Panc1 (cell line): Measurements from ENCODE around the gene MRPL38.
"Not testable (repeated sequence)": the region's sequence is repeated elsewhere in the genome, so short reads cannot be mapped to it uniquely, and the experiment has no call there.

ENCODE experiments used
- POLR2AphosphoS5 ChIP-seq: IDR thresholded peaks from 2 replicates; pipeline ENCODE4 v1.6.1; 2012; ENCODE audit warnings: mild to moderate bottlenecking, low read depth, low read length, moderate library complexity
- TF ChIP-seq, protein P1 (sequence below): fragments of 450-650 bp; IDR thresholded peaks from 2 replicates; pipeline ENCODE4 v1.5.1; 2017; ENCODE audit warnings: mild to moderate bottlenecking

- TF ChIP-seq, protein P1, sequence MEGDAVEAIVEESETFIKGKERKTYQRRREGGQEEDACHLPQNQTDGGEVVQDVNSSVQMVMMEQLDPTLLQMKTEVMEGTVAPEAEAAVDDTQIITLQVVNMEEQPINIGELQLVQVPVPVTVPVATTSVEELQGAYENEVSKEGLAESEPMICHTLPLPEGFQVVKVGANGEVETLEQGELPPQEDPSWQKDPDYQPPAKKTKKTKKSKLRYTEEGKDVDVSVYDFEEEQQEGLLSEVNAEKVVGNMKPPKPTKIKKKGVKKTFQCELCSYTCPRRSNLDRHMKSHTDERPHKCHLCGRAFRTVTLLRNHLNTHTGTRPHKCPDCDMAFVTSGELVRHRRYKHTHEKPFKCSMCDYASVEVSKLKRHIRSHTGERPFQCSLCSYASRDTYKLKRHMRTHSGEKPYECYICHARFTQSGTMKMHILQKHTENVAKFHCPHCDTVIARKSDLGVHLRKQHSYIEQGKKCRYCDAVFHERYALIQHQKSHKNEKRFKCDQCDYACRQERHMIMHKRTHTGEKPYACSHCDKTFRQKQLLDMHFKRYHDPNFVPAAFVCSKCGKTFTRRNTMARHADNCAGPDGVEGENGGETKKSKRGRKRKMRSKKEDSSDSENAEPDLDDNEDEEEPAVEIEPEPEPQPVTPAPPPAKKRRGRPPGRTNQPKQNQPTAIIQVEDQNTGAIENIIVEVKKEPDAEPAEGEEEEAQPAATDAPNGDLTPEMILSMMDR = not testable (repeated sequence)
- not testable (repeated sequence) for TF ChIP-seq POLR2AphosphoS5
These were observed 35.9 kb downstream of the MRPL38 start for GRCh38 chr17:75868730-75869281.
